A549 (cell line): Measurements from ENCODE around the gene KRTAP10-10.

Source experiments
- ESRRA ChIP-seq: fragments of 150-350 bp; IDR thresholded peaks from 2 replicates; pipeline ENCODE4 v1.6.1; 2014; ENCODE audit warnings: mild to moderate bottlenecking, low read length, borderline replicate concordance
- MAZ ChIP-seq: fragments of 150-350 bp; IDR thresholded peaks from 2 replicates; pipeline ENCODE4 v1.6.1; 2014; ENCODE audit warnings: antibody characterized with exemption, low read depth, low read length, borderline replicate concordance
- TF ChIP-seq, protein P1 (sequence below): fragments of >200 bp; sonication (Bioruptor Twin); formaldehyde crosslinking; IDR thresholded peaks from 3 replicates; pipeline ENCODE4 v1.5.1; 2016

DNA sequence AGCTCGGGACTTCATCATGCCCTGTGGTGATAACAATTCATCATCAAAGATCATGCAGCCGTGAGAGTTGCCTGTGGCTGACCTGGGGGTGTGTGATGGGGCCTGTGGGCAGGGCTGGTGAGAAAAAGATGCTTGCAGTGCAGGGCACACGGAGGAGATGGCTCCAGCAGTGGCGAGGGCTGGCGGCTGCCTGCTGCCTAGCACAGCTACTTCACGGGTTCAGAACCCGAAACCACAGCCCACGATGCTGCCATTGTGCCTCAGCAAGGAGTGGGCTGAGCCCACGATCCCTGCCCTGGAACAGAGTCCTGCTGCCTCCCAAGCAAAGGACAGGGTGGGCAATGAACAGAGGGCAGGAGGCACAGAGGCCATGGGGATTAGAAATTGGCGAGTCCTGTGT is 10.9 kb upstream of the KRTAP10-10 start:
- TF ChIP-seq ESRRA (no peak), MAZ (no peak)
- TF ChIP-seq, protein P1, sequence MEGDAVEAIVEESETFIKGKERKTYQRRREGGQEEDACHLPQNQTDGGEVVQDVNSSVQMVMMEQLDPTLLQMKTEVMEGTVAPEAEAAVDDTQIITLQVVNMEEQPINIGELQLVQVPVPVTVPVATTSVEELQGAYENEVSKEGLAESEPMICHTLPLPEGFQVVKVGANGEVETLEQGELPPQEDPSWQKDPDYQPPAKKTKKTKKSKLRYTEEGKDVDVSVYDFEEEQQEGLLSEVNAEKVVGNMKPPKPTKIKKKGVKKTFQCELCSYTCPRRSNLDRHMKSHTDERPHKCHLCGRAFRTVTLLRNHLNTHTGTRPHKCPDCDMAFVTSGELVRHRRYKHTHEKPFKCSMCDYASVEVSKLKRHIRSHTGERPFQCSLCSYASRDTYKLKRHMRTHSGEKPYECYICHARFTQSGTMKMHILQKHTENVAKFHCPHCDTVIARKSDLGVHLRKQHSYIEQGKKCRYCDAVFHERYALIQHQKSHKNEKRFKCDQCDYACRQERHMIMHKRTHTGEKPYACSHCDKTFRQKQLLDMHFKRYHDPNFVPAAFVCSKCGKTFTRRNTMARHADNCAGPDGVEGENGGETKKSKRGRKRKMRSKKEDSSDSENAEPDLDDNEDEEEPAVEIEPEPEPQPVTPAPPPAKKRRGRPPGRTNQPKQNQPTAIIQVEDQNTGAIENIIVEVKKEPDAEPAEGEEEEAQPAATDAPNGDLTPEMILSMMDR = no peak
